ENCODE measurements around the gene LRPAP1.
"Not testable (repeated sequence)": the region's sequence is repeated elsewhere in the genome, so short reads cannot be mapped to it uniquely, and the experiment has no call there.

The LRPAP1 gene, protein sequence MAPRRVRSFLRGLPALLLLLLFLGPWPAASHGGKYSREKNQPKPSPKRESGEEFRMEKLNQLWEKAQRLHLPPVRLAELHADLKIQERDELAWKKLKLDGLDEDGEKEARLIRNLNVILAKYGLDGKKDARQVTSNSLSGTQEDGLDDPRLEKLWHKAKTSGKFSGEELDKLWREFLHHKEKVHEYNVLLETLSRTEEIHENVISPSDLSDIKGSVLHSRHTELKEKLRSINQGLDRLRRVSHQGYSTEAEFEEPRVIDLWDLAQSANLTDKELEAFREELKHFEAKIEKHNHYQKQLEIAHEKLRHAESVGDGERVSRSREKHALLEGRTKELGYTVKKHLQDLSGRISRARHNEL

DNA sequence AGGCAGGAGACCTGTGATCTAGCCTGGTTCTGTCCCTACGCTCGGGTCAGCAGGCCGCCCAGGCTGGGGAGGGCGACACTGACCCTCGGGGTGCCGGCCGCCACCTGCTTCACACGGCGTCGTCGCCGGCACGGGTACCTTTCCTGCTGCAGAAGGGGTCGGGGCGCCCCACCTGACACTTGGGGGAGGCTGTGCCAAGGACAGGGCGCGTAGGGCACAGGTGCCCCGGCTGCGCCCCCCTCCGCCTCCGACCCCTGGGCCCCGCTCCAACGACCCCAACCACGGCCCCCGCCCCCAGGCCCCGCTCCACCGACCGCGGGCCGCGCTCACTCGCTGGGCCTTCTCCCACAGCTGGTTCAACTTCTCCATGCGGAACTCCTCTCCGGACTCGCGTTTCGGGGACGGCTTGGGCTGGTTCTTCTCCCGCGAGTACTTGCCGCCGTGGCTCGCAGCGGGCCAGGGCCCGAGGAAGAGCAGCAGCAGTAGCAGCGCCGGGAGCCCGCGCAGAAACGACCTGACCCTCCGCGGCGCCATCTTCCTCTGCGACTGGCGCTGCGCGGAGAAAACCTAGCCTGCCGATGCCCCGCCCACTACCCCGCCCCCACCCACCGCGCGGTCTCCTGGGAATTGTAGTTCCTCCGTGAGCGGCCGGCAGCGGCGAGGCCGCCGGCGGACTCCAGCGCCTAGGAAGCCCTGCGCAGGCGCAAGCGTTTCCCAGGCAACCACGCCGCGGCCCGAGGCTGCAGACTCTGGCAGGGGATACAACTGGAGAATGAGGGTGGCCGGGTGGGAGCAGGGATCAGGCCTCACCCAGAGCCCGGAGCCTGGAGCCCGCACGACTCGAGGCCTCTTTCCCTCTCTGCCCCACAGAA is at the start of gene LRPAP1:
TSS of gene LRPAP1 (minus strand) at position 544 of the 872 bp plus-strand sequence. CDS start at position 534, 10 bp downstream.
- DNase-seq = peak; percentile 91

- DNase-seq = not testable (repeated sequence)
These were observed 49.3 kb upstream of the LRPAP1 start for GRCh38 chr4:3581334-3582090.

DNA sequence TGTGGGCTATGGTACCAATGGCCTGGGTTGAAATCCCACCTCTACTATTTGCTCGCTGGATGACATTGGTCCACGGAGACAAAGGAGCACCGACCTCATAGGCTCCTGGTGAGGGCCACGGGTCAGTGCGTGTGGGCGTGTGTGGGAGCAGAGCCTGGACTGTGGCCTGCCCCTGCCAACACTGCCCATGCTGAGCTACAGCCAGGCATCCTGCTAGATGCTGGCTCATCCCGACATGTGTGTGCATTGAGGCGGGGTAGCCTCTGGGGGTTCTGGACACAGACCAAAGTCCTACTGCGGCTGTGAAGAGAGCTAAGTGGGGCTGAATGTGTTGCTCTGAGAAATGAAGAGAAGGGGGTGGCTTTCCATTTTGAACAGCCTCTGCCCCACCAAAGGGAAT is 48.6 kb upstream of the LRPAP1 start:
- DNase-seq = not testable (repeated sequence)

DNA sequence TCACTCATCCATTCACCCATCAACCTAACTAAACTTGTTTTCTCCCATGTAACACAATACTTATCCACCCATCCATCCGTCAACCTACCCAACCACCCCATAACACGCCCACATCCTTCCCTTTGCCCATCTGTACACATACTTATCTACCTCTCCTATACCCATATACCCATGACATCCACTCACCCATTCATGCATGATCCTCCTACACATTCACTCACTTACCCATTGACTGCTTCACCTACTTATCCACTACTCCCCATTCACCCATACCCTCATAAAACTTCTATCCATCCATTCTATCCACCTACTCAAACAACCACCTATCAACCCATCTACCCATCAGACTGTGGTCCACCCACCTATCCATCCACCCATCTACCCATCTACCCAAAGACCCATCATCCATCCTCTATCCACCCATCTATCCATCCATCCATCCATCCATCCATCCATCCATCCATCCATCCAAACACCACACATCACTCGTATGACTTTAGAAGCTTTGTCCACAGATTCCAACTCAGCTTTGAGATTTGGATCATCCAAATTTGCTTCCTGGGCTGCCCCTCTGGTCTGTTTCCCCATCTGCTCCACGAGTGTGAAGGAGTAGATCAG is 46.4 kb upstream of the LRPAP1 start:
- DNase-seq = not testable (repeated sequence)

DNA sequence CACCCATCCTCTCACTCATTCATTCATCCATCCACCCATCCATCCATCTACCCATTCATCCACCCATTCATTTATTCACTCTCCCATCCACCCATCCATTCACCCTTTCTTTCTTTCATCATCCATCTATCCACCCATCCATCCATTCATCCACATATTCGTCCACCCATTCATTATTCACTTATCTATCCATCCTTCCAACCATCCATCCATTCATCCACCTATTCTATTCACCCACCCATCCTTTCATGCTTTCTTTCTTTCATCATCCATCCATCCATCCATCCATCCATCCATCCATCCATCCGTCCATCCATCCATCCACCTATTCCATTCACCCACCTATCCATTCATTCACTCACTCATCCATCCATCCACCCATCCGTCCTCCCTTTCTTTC is 45.8 kb upstream of the LRPAP1 start:
- not testable (repeated sequence) for DNase-seq

DNA sequence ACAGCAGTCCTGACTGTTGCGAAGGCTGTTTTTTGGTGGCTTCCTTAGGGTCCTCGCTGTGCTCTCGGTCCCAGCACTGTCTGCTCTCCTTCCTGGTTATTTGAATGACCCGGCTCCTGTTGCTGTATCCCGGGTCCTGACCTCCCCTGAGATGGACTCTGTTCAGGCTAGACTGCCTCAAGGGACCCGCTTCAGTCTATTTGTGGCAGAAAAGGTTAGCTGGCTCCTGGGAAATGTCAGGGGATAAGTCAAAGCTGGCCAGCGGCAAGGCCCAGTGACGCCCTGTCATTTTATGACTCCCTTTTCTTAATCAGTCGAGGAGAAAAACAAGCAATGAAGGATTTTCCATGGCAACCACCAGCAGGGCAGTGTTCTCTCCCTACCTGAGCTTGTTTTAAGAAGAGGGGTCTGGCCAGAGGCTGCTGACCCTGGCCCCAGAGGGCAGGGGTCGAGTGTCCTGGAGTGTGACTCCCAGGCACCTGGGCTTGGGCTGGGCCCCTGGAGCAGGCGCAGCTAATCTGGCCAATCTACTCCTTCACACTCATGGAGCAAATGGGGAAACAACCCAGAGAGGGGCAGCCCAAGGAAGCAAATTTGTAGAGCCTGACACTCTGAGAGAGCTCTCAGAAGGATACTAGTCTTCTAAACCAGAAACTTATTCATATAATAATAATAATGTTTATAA is 45.1 kb upstream of the LRPAP1 start:
- DNase-seq = not testable (repeated sequence)

- DNase-seq = not testable (repeated sequence)
These were observed 44.4 kb upstream of the LRPAP1 start for GRCh38 chr4:3576533-3577207.

DNA sequence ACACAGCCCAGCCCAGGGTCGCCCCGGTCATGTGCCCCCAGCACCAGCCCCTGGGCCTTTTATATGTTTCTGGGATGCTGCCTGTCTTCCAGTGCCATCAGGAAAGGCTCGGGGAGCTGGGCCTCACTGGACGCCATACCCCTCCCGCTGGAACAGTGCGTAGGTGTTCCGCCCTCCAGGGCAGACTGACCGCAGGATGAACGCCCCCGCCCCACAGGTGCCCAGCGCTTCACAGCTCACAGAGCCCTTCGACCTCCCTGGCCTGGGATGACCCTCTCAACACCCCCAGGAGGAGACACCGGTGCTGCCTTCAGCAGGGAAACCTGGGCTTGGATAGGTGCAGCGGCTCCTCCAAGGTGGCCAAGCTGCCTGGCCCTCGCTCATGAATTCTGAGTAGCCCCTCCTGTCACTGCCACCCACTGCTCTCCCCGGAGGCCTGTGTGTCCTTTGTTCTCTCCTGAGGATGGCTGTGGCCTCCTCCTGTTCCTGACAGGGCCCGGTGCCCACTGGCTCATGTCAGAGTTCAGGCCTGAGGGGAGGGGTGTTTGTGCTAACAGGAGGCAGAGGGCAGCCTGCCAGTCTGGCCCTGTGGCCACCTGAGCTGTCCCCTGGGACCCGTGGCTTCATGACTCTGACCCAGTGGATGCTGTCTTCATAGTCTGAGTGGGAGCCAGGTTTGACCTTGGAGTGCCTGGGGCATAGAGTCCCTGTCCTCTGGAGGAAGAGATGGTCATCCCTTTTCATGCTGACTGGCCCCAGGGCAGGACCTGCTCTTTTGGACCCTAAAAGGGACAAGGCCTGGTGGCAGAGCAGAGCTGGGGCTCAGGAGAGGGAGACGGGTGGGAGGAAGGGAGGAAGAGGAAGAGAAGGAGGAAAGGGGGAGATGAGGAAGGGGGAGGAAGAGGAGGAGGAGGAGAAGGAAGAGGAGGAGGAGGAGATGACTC is 43.5 kb upstream of the LRPAP1 start:
- DNase-seq = not testable (repeated sequence)

- not testable (repeated sequence) for DNase-seq
These were observed 42.6 kb upstream of the LRPAP1 start for GRCh38 chr4:3574865-3575264.

GRCh38 chr4:3574346-3574745 is 42.1 kb upstream of the LRPAP1 start:
- not testable (repeated sequence) for DNase-seq

GRCh38 chr4:3573131-3573530 is 40.9 kb upstream of the LRPAP1 start:
- DNase-seq = no peak

DNA sequence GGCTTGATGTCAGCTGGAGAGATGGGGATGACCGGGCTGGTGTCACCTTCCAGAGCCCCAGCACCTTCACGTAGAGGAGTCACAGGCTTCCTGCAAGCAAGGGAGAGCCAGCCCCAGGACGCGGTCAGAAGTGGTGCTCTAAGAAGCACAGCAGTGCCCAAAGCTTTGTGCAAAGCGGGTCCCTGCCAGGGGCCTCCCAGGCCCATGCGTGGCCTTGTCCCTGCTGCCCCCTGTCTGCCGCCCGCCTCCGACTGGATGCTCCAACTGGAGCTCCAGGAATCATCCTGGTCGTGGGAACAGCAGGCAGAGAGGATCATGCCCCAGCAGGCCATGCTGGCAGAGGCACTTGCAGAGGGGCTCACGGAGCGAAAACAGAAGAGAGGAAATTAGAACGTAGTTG is 40.1 kb upstream of the LRPAP1 start:
- no peak for DNase-seq

DNA sequence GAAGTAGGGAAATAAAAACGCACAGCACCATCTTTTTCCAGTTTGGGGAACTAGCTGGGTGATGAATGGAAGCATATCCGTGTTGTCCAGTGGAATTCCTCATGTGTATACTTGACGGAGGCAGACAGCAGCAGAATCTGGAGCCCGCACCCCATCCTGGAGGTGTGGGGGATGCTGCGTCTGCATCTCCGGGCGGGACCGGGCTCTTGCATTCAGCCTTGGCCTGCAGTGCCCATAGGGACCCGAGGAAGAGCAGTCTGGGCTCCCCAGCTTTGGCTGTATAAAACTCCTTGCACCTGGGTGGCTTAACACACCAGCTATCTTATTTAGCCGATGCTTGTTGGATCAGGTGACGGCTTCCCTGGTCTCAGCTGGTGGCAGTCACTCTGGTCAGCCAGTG is 39.7 kb upstream of the LRPAP1 start:
- DNase-seq = no peak

DNA sequence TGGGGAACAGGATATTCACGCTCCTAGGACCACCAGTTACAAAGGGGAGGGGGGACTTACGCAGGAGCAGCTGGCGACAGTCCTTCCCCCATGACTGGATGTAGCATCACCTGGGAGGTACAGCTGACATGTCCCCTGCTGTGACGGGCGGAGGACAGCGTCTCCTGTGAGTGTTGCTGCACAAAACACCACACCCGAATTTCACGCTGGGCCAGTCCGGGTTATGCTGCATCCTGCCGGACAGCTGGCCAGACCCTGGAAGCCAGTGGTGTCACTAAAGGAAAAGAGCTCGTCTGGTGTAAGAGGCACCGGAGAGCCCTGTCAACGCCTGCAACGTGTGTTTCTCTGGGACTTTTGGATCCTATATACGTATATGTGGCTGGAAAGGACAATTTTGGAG is 38.7 kb upstream of the LRPAP1 start:
- DNase-seq = not testable (repeated sequence)

- not testable (repeated sequence) for DNase-seq
These were observed 37.4 kb upstream of the LRPAP1 start for GRCh38 chr4:3569611-3570010.

- DNase-seq = not testable (repeated sequence)
These were observed 34.5 kb upstream of the LRPAP1 start for GRCh38 chr4:3566701-3567100.

- not testable (repeated sequence) for DNase-seq
These were observed 34.1 kb upstream of the LRPAP1 start for GRCh38 chr4:3566301-3566700.

GRCh38 chr4:3564948-3565347 is 32.7 kb upstream of the LRPAP1 start:
- not testable (repeated sequence) for DNase-seq

GRCh38 chr4:3563403-3563802 is 31.2 kb upstream of the LRPAP1 start:
- DNase-seq = no peak

DNA sequence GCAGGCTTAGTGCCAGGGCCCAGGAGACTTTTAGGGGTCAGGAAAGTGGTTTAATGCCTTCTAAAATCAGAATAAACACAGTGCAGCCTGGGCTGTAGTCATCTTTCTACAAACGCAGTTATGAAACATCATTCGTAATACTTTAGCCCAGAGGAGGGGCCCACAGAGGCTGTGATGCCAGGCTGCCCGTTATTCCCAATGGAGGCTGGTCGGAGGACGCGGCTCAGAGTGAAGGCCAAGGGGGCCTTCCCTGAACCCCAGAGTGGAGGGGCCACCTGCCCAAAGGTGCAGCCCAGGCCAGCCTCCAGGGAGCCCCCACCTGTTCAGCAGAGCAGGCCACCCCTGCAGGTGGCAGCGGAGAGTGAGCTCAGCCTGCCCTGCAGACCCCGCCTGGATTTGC is 29.9 kb upstream of the LRPAP1 start:
- DNase-seq = not testable (repeated sequence)

Data from activated CD4-positive, alpha-beta T cell treated with anti-CD3 and anti-CD28 coated beads, Interleukin-2, amount 50 U/mL, for 16 hours (primary cell).